Lung (tissue), 12 donors: Measurements from ENCODE around the gene SLC35F2. TPM values are rescaled to one million over a fixed set of nuclear protein-coding genes. Genes with fewer than 3 reads are reported as not detected.

ENCODE experiments used
- ATAC-seq: fragments of 200-7000 bp; cut with Tn5 transposase; one replicate; pipeline ENCODE4 v1.9.1; 2020; ENCODE audit warnings: moderate number of reproducible peaks; ENCODE audit not compliant: insufficient read depth, low FRiP score
- DNase-seq, 3 donors: peaks; one replicate each; pipeline ENCODE4 v3.0.0-alpha.2; 2013 to 2017
- H3K27ac ChIP-seq, 2 donors: one replicate each; pipeline ENCODE4 v1.5.1; 2013; ENCODE audit warnings: mild to moderate bottlenecking in 2 of 2, moderate library complexity in 2 of 2, control low read depth in 1 of 2, inconsistent platforms in 1 of 2, low read depth in 1 of 2, low read length in 1 of 2
- H3K27me3 ChIP-seq, 3 donors: one replicate each; pipeline ENCODE4 v1.5.1; 2013; ENCODE audit warnings: low read length in 2 of 3; ENCODE audit not compliant: control insufficient read depth in 3 of 3, insufficient read depth in 3 of 3
- H3K36me3 ChIP-seq, 4 donors: one replicate each; pipeline ENCODE4 v1.5.1; 2013; ENCODE audit warnings: low read length in 4 of 4, mild to moderate bottlenecking in 1 of 4, moderate library complexity in 1 of 4; ENCODE audit not compliant: control insufficient read depth in 4 of 4, insufficient read depth in 4 of 4
- H3K4me1 ChIP-seq, 5 donors: one replicate each; pipeline ENCODE4 v1.5.1; 2013; ENCODE audit warnings: low read length in 5 of 5, mild to moderate bottlenecking in 2 of 5, moderate library complexity in 1 of 5; ENCODE audit not compliant: control insufficient read depth in 5 of 5, insufficient read depth in 5 of 5
- H3K4me3 ChIP-seq: one replicate; pipeline ENCODE4 v1.5.1; 2013; ENCODE audit warnings: mild to moderate bottlenecking, control low read depth, moderate library complexity
- H3K9ac ChIP-seq, 2 donors: one replicate each; pipeline ENCODE4 v1.5.1; 2013; ENCODE audit warnings: low read length in 2 of 2, control low read depth in 1 of 2; ENCODE audit not compliant: insufficient read depth in 1 of 2
- H3K9me3 ChIP-seq, 4 donors: one replicate each; pipeline ENCODE4 v1.5.1; 2013; ENCODE audit warnings: low read length in 3 of 4, mild to moderate bottlenecking in 1 of 4, moderate library complexity in 1 of 4; ENCODE audit not compliant: control insufficient read depth in 4 of 4, insufficient read depth in 3 of 4
- CTCF ChIP-seq: IDR thresholded peaks from 2 replicates; pipeline ENCODE4 v1.5.1; 2012; ENCODE audit warnings: mild to moderate bottlenecking; ENCODE audit errors: control extremely low read depth, extremely low read depth
- WGBS, 2 donors: extraction: QIAGEN DNeasy Blood & Tissue Kit; methylation state at CpG; one replicate each; pipeline ENCODE4 v1.1.7; 2013; 5-methylcytosine and 5-hydroxymethylcytosine counted together
- polyA plus RNA-seq, 2 donors: library from polyadenylated mRNA; stranded (reverse); fragments of 200-250 nt; gene quantifications; one replicate each; pipeline ENCODE4 v1.2.1, GENCODE V29; 2013
- total RNA-seq, 2 donors: library from RNA; depleted of rRNA in 1 of 2; stranded (reverse); fragments of >200 nt in 1 of 2; gene quantifications; one replicate each; pipeline ENCODE4 v1.2.1, GENCODE V29; 2014 to 2021
- donor health status: control.
- donor health status: control.
- donor health status: Bipolar disorder and iron deficiency.
- donor health status: healthy.
- donor health status: DM: yes; HTN: yes; CAD: no.

Gene SLC35F2
- total and polyA plus RNA-seq, 4 donors = 5.1 to 15.7 (median 5.8) TPM

- ATAC-seq = no peak
- H3K9ac ChIP-seq = no peak overlapping the region
Observed at GRCh38 chr11:107819361-107820014, 39.1 kb downstream of the SLC35F2 start.

GRCh38 chr11:107818491-107818890 lies 40.1 kb downstream of the SLC35F2 start:
- Histone ChIP-seq H3K4me3 (no peak overlapping the region), H3K9ac (no peak overlapping the region), H3K9me3 (no peaks in the 10 kb centered on the region), H3K4me1 (peaks cover 0 to 1% (median 0%) of the 10 kb centered on the region in 5 donors), H3K27ac (no peak overlapping the region), H3K27me3 (no peaks in the 10 kb centered on the region), H3K36me3 (no peaks in the 10 kb centered on the region)
- DNase-seq (no peak), ATAC-seq (no peak)
- no peak for TF ChIP-seq CTCF
- 89 to 90% methylated on average over 3 of the region's 3 CpGs for WGBS, 2 donors

More at GRCh38 chr11:107819361-107820014, 39.1 kb downstream of the SLC35F2 start:
- no peak for DNase-seq
- H3K27ac ChIP-seq = no peak overlapping the region
- no peaks in the 10 kb centered on the region for H3K27me3 ChIP-seq
- TF ChIP-seq CTCF = no peak
- peaks cover 0 to 1% (median 0%) of the 10 kb centered on the region in 5 donors for H3K4me1 ChIP-seq
- WGBS, 2 donors = 68 to 77% methylated on average over 5 of the region's 5 CpGs
- no peaks in the 10 kb centered on the region for H3K36me3 ChIP-seq
- H3K4me3 ChIP-seq = no peak overlapping the region
- no peaks in the 10 kb centered on the region for H3K9me3 ChIP-seq

- H3K4me1 ChIP-seq = peaks cover 0 to 1% (median 0%) of the 10 kb centered on the region in 5 donors
- no peak overlapping the region for H3K27ac ChIP-seq
- H3K4me3 ChIP-seq = no peak overlapping the region
- no peak for DNase-seq
- no peaks in the 10 kb centered on the region for H3K27me3 ChIP-seq
- WGBS, 2 donors = 94% methylated on average over 2 of the region's 2 CpGs
- TF ChIP-seq CTCF = no peak
- H3K9ac ChIP-seq = no peak overlapping the region
- H3K9me3 ChIP-seq = no peaks in the 10 kb centered on the region
- H3K36me3 ChIP-seq = no peaks in the 10 kb centered on the region
- ATAC-seq = no peak
Observed at GRCh38 chr11:107816028-107816427, 42.6 kb downstream of the SLC35F2 start.

GRCh38 chr11:107810875-107811274 lies 47.7 kb downstream of the SLC35F2 start:
- Histone ChIP-seq H3K4me3 (no peak overlapping the region), H3K27ac (no peak overlapping the region), H3K9me3 (no peaks in the 10 kb centered on the region), H3K36me3 (peaks cover 0 to 2% (median 0%) of the 10 kb centered on the region in 4 donors), H3K9ac (no peak overlapping the region), H3K27me3 (no peaks in the 10 kb centered on the region), H3K4me1 (no peaks in the 10 kb centered on the region)
- no peak for TF ChIP-seq CTCF
- DNase-seq = no peak
- no peak for ATAC-seq
